Measurements from ENCODE around the gene VGLL4.

VGLL4 gene

GRCh38 chr3:11546657-11547302 lies 96.9 kb downstream of the VGLL4 start:
- no peak for DNase-seq

- no peak for DNase-seq
Measured at GRCh38 chr3:11545186-11545851, 98.4 kb downstream of the VGLL4 start.

- peak; percentile 4 for DNase-seq
Measured at GRCh38 chr3:11544412-11545181, 99.1 kb downstream of the VGLL4 start.

GRCh38 chr3:11543948-11544387 lies 99.7 kb downstream of the VGLL4 start:
- DNase-seq, result no peak

GRCh38 chr3:11543141-11543947 lies 100.4 kb downstream of the VGLL4 start:
- DNase-seq, result no peak

- no peak for DNase-seq
Measured at GRCh38 chr3:11542551-11542950, 101.2 kb downstream of the VGLL4 start.

- DNase-seq, result no peak
Measured at GRCh38 chr3:11541321-11542303, 102.1 kb downstream of the VGLL4 start.

GRCh38 chr3:11539677-11540076 lies 104.0 kb downstream of the VGLL4 start:
- no peak for DNase-seq

GRCh38 chr3:11539218-11539617 lies 104.5 kb downstream of the VGLL4 start:
- no peak for DNase-seq

- no peak for DNase-seq
Measured at GRCh38 chr3:11538581-11538980, 105.1 kb downstream of the VGLL4 start.

GRCh38 chr3:11536936-11537612 lies 106.6 kb downstream of the VGLL4 start:
- no peak for DNase-seq

GRCh38 chr3:11536132-11536935 lies 107.4 kb downstream of the VGLL4 start:
- no peak for DNase-seq

GRCh38 chr3:11535243-11535960 lies 108.3 kb downstream of the VGLL4 start:
- no peak for DNase-seq

- DNase-seq, result no peak
Measured at GRCh38 chr3:11534793-11535101, 109.0 kb downstream of the VGLL4 start.

GRCh38 chr3:11534011-11534792 lies 109.5 kb downstream of the VGLL4 start:
- DNase-seq, result no peak

GRCh38 chr3:11532931-11533391 lies 110.8 kb downstream of the VGLL4 start:
- DNase-seq, result no peak

GRCh38 chr3:11530153-11530721 lies 113.5 kb downstream of the VGLL4 start:
- DNase-seq, result peak; percentile 78

- DNase-seq, result no peak
Measured at GRCh38 chr3:11529281-11529680, 114.4 kb downstream of the VGLL4 start.

Data from NCI-H2171 treated with DMSO at 0.1 percent for 48 hours (cell line).